Measurements from ENCODE around the gene NRF1. TPM values are rescaled to one million over a fixed set of nuclear protein-coding genes. Genes with fewer than 3 reads are reported as not detected.
"Not testable (repeated sequence)": the region's sequence is repeated elsewhere in the genome, so short reads cannot be mapped to it uniquely, and the experiment has no call there.

Gene NRF1
- total RNA-seq, 2 experiments from 2014 or later: 25.9 to 28.7 TPM

- H3K27me3 Mint-ChIP-seq: no peaks in the 10 kb centered on the region
- no peak overlapping the region for H3K4me3 Mint-ChIP-seq
- H3K27ac Mint-ChIP-seq: no peak overlapping the region
- no peaks in the 10 kb centered on the region for H3K9me3 Mint-ChIP-seq
- H3K36me3 Mint-ChIP-seq (ENCODE audit: low read depth): no peaks in the 10 kb centered on the region
- POLR2A ChIA-PET: no interaction called here
- DNase-seq: no peak
- peaks cover 23% of the 10 kb centered on the region for H3K4me1 Mint-ChIP-seq
- CTCF ChIA-PET: interaction anchor here (1.4 kb wide), 1 partner anchor 11 kb away, joined by 4 read pairs; no protein-coding TSS in a partner anchor
Measured at GRCh38 chr7:129636641-129637040, 25.1 kb downstream of the NRF1 start.

GRCh38 chr7:129640400-129640799, 28.9 kb downstream of the NRF1 start:
- no peaks in the 10 kb centered on the region for H3K36me3 Mint-ChIP-seq (ENCODE audit: low read depth)
- H3K27me3 Mint-ChIP-seq: no peaks in the 10 kb centered on the region
- no peak overlapping the region for H3K4me3 Mint-ChIP-seq
- ChIA-PET POLR2A (no interaction called here), CTCF (interaction anchor here (0.6 to 1.3 kb wide), 5 partner anchors 10 to 273 kb away, joined by 3 to 5 read pairs (median 3); partner anchors contain the start of gene STRIP2)
- peaks cover 26% of the 10 kb centered on the region for H3K4me1 Mint-ChIP-seq
- H3K27ac Mint-ChIP-seq: no peak overlapping the region
- no peak for DNase-seq
- H3K9me3 Mint-ChIP-seq: no peaks in the 10 kb centered on the region

- Mint-ChIP-seq H3K4me1 (peaks cover 12% of the 10 kb centered on the region), H3K9me3 (no peaks in the 10 kb centered on the region), H3K36me3 (ENCODE audit: low read depth) (peaks cover 3% of the 10 kb centered on the region), H3K4me3 (no peak overlapping the region), H3K27ac (no peak overlapping the region), H3K27me3 (no peaks in the 10 kb centered on the region)
- ChIA-PET CTCF (interaction anchor here (1.1 to 1.2 kb wide), 2 partner anchors 15 to 48 kb away, joined by 3 to 4 read pairs; no protein-coding TSS in a partner anchor), POLR2A (no interaction called here)
- no peak for DNase-seq
Measured at GRCh38 chr7:129642871-129643549, 31.5 kb downstream of the NRF1 start.

- DNase-seq: no peak
- H3K4me3 Mint-ChIP-seq: no peak overlapping the region
- no peak overlapping the region for H3K27ac Mint-ChIP-seq
Measured at GRCh38 chr7:129643550-129644170, 32.1 kb downstream of the NRF1 start.

GRCh38 chr7:129644634-129645230, 33.2 kb downstream of the NRF1 start:
- Mint-ChIP-seq H3K36me3 (ENCODE audit: low read depth) (peaks cover 7% of the 10 kb centered on the region), H3K27me3 (no peaks in the 10 kb centered on the region), H3K4me1 (peaks cover 11% of the 10 kb centered on the region), H3K9me3 (no peaks in the 10 kb centered on the region), H3K4me3 (no peak overlapping the region), H3K27ac (no peak overlapping the region)
- CTCF ChIA-PET: interaction anchor here (0.6 to 1.1 kb wide), 2 partner anchors 11 to 50 kb away, joined by 3 read pairs; no protein-coding TSS in a partner anchor
- DNase-seq: no peak
- POLR2A ChIA-PET: no interaction called here

More at GRCh38 chr7:129643550-129644170, 32.1 kb downstream of the NRF1 start:
- Mint-ChIP-seq H3K36me3 (ENCODE audit: low read depth) (peaks cover 6% of the 10 kb centered on the region), H3K9me3 (no peaks in the 10 kb centered on the region), H3K27me3 (no peaks in the 10 kb centered on the region), H3K4me1 (peaks cover 8% of the 10 kb centered on the region)
- POLR2A ChIA-PET: no interaction called here
- CTCF ChIA-PET: interaction anchor here (0.8 to 1.2 kb wide), 4 partner anchors 14 to 49 kb away, joined by 3 to 4 read pairs (median 4); no protein-coding TSS in a partner anchor

- no peak overlapping the region for H3K27ac Mint-ChIP-seq
- peaks cover 11% of the 10 kb centered on the region for H3K4me1 Mint-ChIP-seq
- H3K9me3 Mint-ChIP-seq: no peaks in the 10 kb centered on the region
- H3K36me3 Mint-ChIP-seq (ENCODE audit: low read depth): peaks cover 7% of the 10 kb centered on the region
- ChIA-PET POLR2A (no interaction called here), CTCF (interaction anchor here (0.9 kb wide), 1 partner anchor 12 kb away, joined by 3 read pairs; no protein-coding TSS in a partner anchor)
- no peak for DNase-seq
- no peak overlapping the region for H3K4me3 Mint-ChIP-seq
- H3K27me3 Mint-ChIP-seq: no peaks in the 10 kb centered on the region
Measured at GRCh38 chr7:129646369-129647021, 35.0 kb downstream of the NRF1 start.

GRCh38 chr7:129649128-129649690, 37.7 kb downstream of the NRF1 start:
- no peak overlapping the region for H3K27ac Mint-ChIP-seq
- CTCF ChIA-PET: interaction anchor here (0.6 to 0.7 kb wide), 2 partner anchors 236 to 258 kb away, joined by 3 to 7 read pairs; no protein-coding TSS in a partner anchor
- H3K4me3 Mint-ChIP-seq: no peak overlapping the region
- peaks cover 16% of the 10 kb centered on the region for H3K36me3 Mint-ChIP-seq (ENCODE audit: low read depth)
- no peaks in the 10 kb centered on the region for H3K9me3 Mint-ChIP-seq
- no peak for DNase-seq
- H3K27me3 Mint-ChIP-seq: no peaks in the 10 kb centered on the region
- peaks cover 11% of the 10 kb centered on the region for H3K4me1 Mint-ChIP-seq
- POLR2A ChIA-PET: no interaction called here

- no peak overlapping the region for H3K27ac Mint-ChIP-seq
Measured at GRCh38 chr7:129650056-129650758, 38.7 kb downstream of the NRF1 start.

GRCh38 chr7:129652914-129653313, 41.4 kb downstream of the NRF1 start:
- DNase-seq: no peak
- peaks cover 10% of the 10 kb centered on the region for H3K4me1 Mint-ChIP-seq
- POLR2A ChIA-PET: no interaction called here

More at GRCh38 chr7:129650056-129650758, 38.7 kb downstream of the NRF1 start:
- Mint-ChIP-seq H3K27me3 (no peaks in the 10 kb centered on the region), H3K4me1 (peaks cover 11% of the 10 kb centered on the region), H3K4me3 (no peak overlapping the region), H3K9me3 (no peaks in the 10 kb centered on the region), H3K36me3 (ENCODE audit: low read depth) (peaks cover 18% of the 10 kb centered on the region)
- CTCF ChIA-PET: interaction anchor here (0.7 to 1.4 kb wide), 2 partner anchors 10 to 259 kb away, joined by 4 to 7 read pairs; no protein-coding TSS in a partner anchor
- POLR2A ChIA-PET: no interaction called here
- no peak for DNase-seq

GRCh38 chr7:129655811-129656210, 44.3 kb downstream of the NRF1 start:
- CTCF ChIA-PET: interaction anchor here (0.6 to 1.2 kb wide), 6 partner anchors 11 to 1842 kb away, joined by 3 to 4 read pairs (median 3); no protein-coding TSS in a partner anchor
- no peak overlapping the region for H3K27ac Mint-ChIP-seq

More at GRCh38 chr7:129652914-129653313, 41.4 kb downstream of the NRF1 start:
- Mint-ChIP-seq H3K4me3 (no peak overlapping the region), H3K27me3 (no peaks in the 10 kb centered on the region), H3K36me3 (ENCODE audit: low read depth) (peaks cover 26% of the 10 kb centered on the region), H3K9me3 (no peaks in the 10 kb centered on the region), H3K27ac (no peak overlapping the region)
- CTCF ChIA-PET: no interaction called here

GRCh38 chr7:129657363-129657762, 45.8 kb downstream of the NRF1 start:
- ChIA-PET POLR2A (no interaction called here), CTCF (interaction anchor here (0.7 to 1.7 kb wide), 2 partner anchors 14 to 169 kb away, joined by 3 to 4 read pairs; no protein-coding TSS in a partner anchor)
- no peak for DNase-seq
- no peaks in the 10 kb centered on the region for H3K27me3 Mint-ChIP-seq
- peaks cover 23% of the 10 kb centered on the region for H3K9me3 Mint-ChIP-seq
- no peak overlapping the region for H3K4me3 Mint-ChIP-seq
- H3K36me3 Mint-ChIP-seq (ENCODE audit: low read depth): peaks cover 58% of the 10 kb centered on the region
- no peak overlapping the region for H3K27ac Mint-ChIP-seq
- H3K4me1 Mint-ChIP-seq: peaks cover 2% of the 10 kb centered on the region

More at GRCh38 chr7:129655811-129656210, 44.3 kb downstream of the NRF1 start:
- H3K4me1 Mint-ChIP-seq: peaks cover 3% of the 10 kb centered on the region
- DNase-seq: no peak
- H3K36me3 Mint-ChIP-seq (ENCODE audit: low read depth): peaks cover 46% of the 10 kb centered on the region
- H3K9me3 Mint-ChIP-seq: peaks cover 12% of the 10 kb centered on the region
- no peak overlapping the region for H3K4me3 Mint-ChIP-seq
- H3K27me3 Mint-ChIP-seq: no peaks in the 10 kb centered on the region
- POLR2A ChIA-PET: no interaction called here

GRCh38 chr7:129659907-129660306, 48.4 kb downstream of the NRF1 start:
- H3K36me3 Mint-ChIP-seq (ENCODE audit: low read depth): peaks cover 57% of the 10 kb centered on the region
- peaks cover 23% of the 10 kb centered on the region for H3K9me3 Mint-ChIP-seq
- H3K27ac Mint-ChIP-seq, H3K4me3 Mint-ChIP-seq, POLR2A ChIA-PET, DNase-seq, H3K4me1 Mint-ChIP-seq, H3K27me3 Mint-ChIP-seq: not testable (repeated sequence)
- CTCF ChIA-PET: interaction anchor here (0.9 to 1.5 kb wide), 2 partner anchors 13 to 16 kb away, joined by 3 read pairs; no protein-coding TSS in a partner anchor

Data from activated CD4-positive, alpha-beta T cell treated with anti-CD3 and anti-CD28 coated beads, Interleukin-2, amount 10 ng/mL, durations not matched to agents 7 days and 5 days (primary cell).